H1 (cell line): Measurements from ENCODE around the gene PIAS1. TPM values are rescaled to one million over a fixed set of nuclear protein-coding genes. Genes with fewer than 3 reads are reported as not detected.

Experiments
- CTCF ChIA-PET: fragments of 300-600 bp; sonication (Branson Sonifier 250); formaldehyde crosslinking; loops from one replicate; lab custom pipeline; 2021; ENCODE audit not compliant: partially characterized antibody; lab: Charles Lee
- POLR2A ChIA-PET: fragments of 300-600 bp; sonication (Branson Sonifier 250); formaldehyde crosslinking; loops from one replicate; lab custom pipeline; 2021; ENCODE audit warnings: inconsistent platforms; ENCODE audit not compliant: partially characterized antibody; lab: Charles Lee
- DNase-seq, 2 experiments: peaks; one replicate each; pipeline versions ENCODE4 v3.0.0 to v3.0.0-alpha.2; 2010 to 2022; ENCODE audit warnings: low spot score in 2 of 2, low read depth in 1 of 2, mixed read lengths in 1 of 2
- FAIRE-seq: peaks from 2 replicates; lab custom pipeline; 2011; peaks lifted over from hg19 to GRCh38; lab: Jason Lieb, UNC
- H2AFZ ChIP-seq: 2 replicates; pipeline ENCODE4 v1.8.1; 2012; ENCODE audit warnings: low read length, inconsistent platforms
- H2AK5ac ChIP-seq: 2 replicates; pipeline ENCODE4 v1.6.1; 2013; ENCODE audit warnings: low read depth, low read length
- H2BK120ac ChIP-seq: replicated peaks from 2 replicates; pipeline ENCODE3; 2013; ENCODE audit warnings: low read depth, low read length, inconsistent platforms
- H2BK12ac ChIP-seq: 2 replicates; pipeline ENCODE4 v1.6.1; 2013; ENCODE audit warnings: low read depth, low read length
- H2BK15ac ChIP-seq: 2 replicates; pipeline ENCODE4 v1.6.1; 2013; ENCODE audit warnings: low read length
- H2BK20ac ChIP-seq: 2 replicates; pipeline ENCODE4 v1.6.1; 2013; ENCODE audit warnings: low read length
- H2BK5ac ChIP-seq: 2 replicates; pipeline ENCODE4 v1.6.1; 2013; ENCODE audit warnings: low read depth, low read length
- H3K14ac ChIP-seq: 2 replicates; pipeline ENCODE4 v1.6.1; 2013; ENCODE audit warnings: inconsistent platforms; ENCODE audit not compliant: insufficient read length
- H3K18ac ChIP-seq: 2 replicates; pipeline ENCODE4 v1.6.1; 2013; ENCODE audit warnings: low read length; ENCODE audit errors: extremely low read depth
- H3K23ac ChIP-seq: 2 replicates; pipeline ENCODE4 v1.6.1; 2013; ENCODE audit warnings: inconsistent platforms; ENCODE audit not compliant: insufficient read length
- H3K23me2 ChIP-seq: 2 replicates; pipeline ENCODE4 v1.6.1; 2013; ENCODE audit warnings: low read depth, low read length
- H3K27ac ChIP-seq: 2 replicates; pipeline ENCODE4 v1.6.1; 2011; ENCODE audit warnings: low read depth, low read length, inconsistent platforms
- H3K27me3 ChIP-seq, 4 experiments: replicated peaks in 1 of 4; 1 replicate in 1 of 4; 2 replicates in 3 of 4; pipeline versions ENCODE4 v1.6.1 to v1.8.1; 2011 to 2013; ENCODE audit warnings: low read length in 3 of 4, mild to moderate bottlenecking in 3 of 4, inconsistent platforms in 2 of 4, mixed read lengths in 2 of 4, moderate library complexity in 1 of 4; ENCODE audit not compliant: control insufficient read depth in 3 of 4, insufficient read depth in 3 of 4; ENCODE audit errors: extremely low read depth in 1 of 4
- H3K36me3 ChIP-seq, 4 experiments: 2 replicates each; pipeline versions ENCODE4 v1.6.1 to v1.8.1; 2011 to 2013; ENCODE audit warnings: mild to moderate bottlenecking in 4 of 4, low read length in 3 of 4, moderate library complexity in 2 of 4, control low read depth in 1 of 4, inconsistent platforms in 1 of 4; ENCODE audit not compliant: insufficient read depth in 4 of 4, control insufficient read depth in 2 of 4
- H3K4ac ChIP-seq: replicated peaks from 2 replicates; pipeline ENCODE3; 2013; ENCODE audit warnings: low read length, low read depth, mixed read lengths, inconsistent platforms; ENCODE audit not compliant: insufficient read length
- H3K4me1 ChIP-seq, 4 experiments: replicated peaks in 1 of 4; 1 replicate in 1 of 4; 2 replicates in 3 of 4; pipeline versions ENCODE4 v1.6.1 to v1.8.1; 2011 to 2013; ENCODE audit warnings: low read length in 3 of 4, inconsistent platforms in 2 of 4, mixed read lengths in 1 of 4; ENCODE audit not compliant: insufficient read depth in 4 of 4, control insufficient read depth in 3 of 4
- H3K4me2 ChIP-seq, 2 experiments: 2 replicates each; pipeline versions ENCODE4 v1.6.1 to v1.8.1; 2011 to 2013; ENCODE audit warnings: low read depth in 2 of 2, low read length in 2 of 2, control low read depth in 1 of 2, inconsistent platforms in 1 of 2, mild to moderate bottlenecking in 1 of 2; ENCODE audit not compliant: insufficient read depth in 1 of 2
- H3K4me3 ChIP-seq, 4 experiments: fragments of 200-600, 300-600 bp in 1 of 4; sonication (generic), shearing (Covaris generic), sonication (Bioruptor Twin) in 1 of 4; 2 replicates each; pipeline versions ENCODE4 v1.5.1 to v1.8.1; 2011 to 2016; ENCODE audit warnings: low read length in 4 of 4, low read depth in 3 of 4, control low read depth in 2 of 4, inconsistent platforms in 2 of 4, mild to moderate bottlenecking in 2 of 4, mixed read lengths in 1 of 4, moderate library complexity in 1 of 4; ENCODE audit not compliant: insufficient read depth in 2 of 4; ENCODE audit errors: extremely low read depth in 1 of 4
- H3K56ac ChIP-seq: replicated peaks from 2 replicates; pipeline ENCODE3; 2013; ENCODE audit warnings: low read depth, mild to moderate bottlenecking, mixed read lengths, low read length, inconsistent platforms; ENCODE audit not compliant: insufficient read length
- H3K79me1 ChIP-seq: 2 replicates; pipeline ENCODE4 v1.6.1; 2013; ENCODE audit warnings: low read depth, low read length, control low read depth
- H3K79me2 ChIP-seq, 2 experiments: 2 replicates each; pipeline versions ENCODE4 v1.6.1 to v1.8.1; 2012 to 2013; ENCODE audit warnings: low read length in 2 of 2, mild to moderate bottlenecking in 2 of 2, inconsistent platforms in 1 of 2; ENCODE audit not compliant: insufficient read depth in 2 of 2, control insufficient read depth in 1 of 2
- H3K9ac ChIP-seq, 4 experiments: replicated peaks in 1 of 4; 1 replicate in 1 of 4; 2 replicates in 3 of 4; pipeline versions ENCODE4 v1.6.1 to v1.8.1; 2011 to 2013; ENCODE audit warnings: low read depth in 3 of 4, low read length in 3 of 4, control low read depth in 2 of 4, mild to moderate bottlenecking in 2 of 4, moderate library complexity in 2 of 4, inconsistent platforms in 1 of 4; ENCODE audit errors: extremely low read depth in 1 of 4
- H3K9me3 ChIP-seq, 2 experiments: 2 replicates each; pipeline versions ENCODE4 v1.6.1 to v1.8.1; 2012 to 2013; ENCODE audit warnings: mild to moderate bottlenecking in 2 of 2, moderate library complexity in 2 of 2, control low read depth in 1 of 2, inconsistent platforms in 1 of 2, low read depth in 1 of 2, low read length in 1 of 2, mixed read lengths in 1 of 2; ENCODE audit not compliant: insufficient read depth in 2 of 2
- H4K20me1 ChIP-seq, 2 experiments: replicated peaks in 1 of 2; 2 replicates each; pipeline versions ENCODE3 to v1.8.1; 2011 to 2013; ENCODE audit warnings: inconsistent platforms in 2 of 2, low read length in 2 of 2, mild to moderate bottlenecking in 1 of 2; ENCODE audit not compliant: insufficient read depth in 2 of 2, control insufficient read depth in 1 of 2
- H4K5ac ChIP-seq: 2 replicates; pipeline ENCODE4 v1.6.1; 2013; ENCODE audit warnings: low read length, low read depth, mixed read lengths, inconsistent platforms; ENCODE audit not compliant: insufficient read length
- H4K8ac ChIP-seq: 2 replicates; pipeline ENCODE4 v1.8.0; 2013; ENCODE audit warnings: mild to moderate bottlenecking, moderate library complexity, low read length, inconsistent platforms; ENCODE audit not compliant: insufficient read depth; ENCODE audit errors: extremely low read depth
- H4K91ac ChIP-seq: replicated peaks from 2 replicates; pipeline ENCODE3; 2013; ENCODE audit warnings: low read length, mixed read lengths, inconsistent platforms; ENCODE audit not compliant: insufficient read length
- BACH1 ChIP-seq: IDR thresholded peaks from 2 replicates; pipeline ENCODE4 v1.6.1; 2012; ENCODE audit warnings: low read length, improper control_type of control experiment
- BRCA1 ChIP-seq: IDR thresholded peaks from 2 replicates; pipeline ENCODE4 v1.6.1; 2012; ENCODE audit warnings: low read depth, low read length, improper control_type of control experiment
- GABPA ChIP-seq: IDR thresholded peaks from 2 replicates; pipeline ENCODE4 v1.6.1; 2011; ENCODE audit warnings: mild to moderate bottlenecking, low read length, moderate library complexity, borderline replicate concordance; ENCODE audit not compliant: insufficient read depth
- JUND ChIP-seq: IDR thresholded peaks from 2 replicates; pipeline ENCODE4 v1.6.1; 2011; ENCODE audit warnings: mild to moderate bottlenecking, improper control_type of control experiment, low read length
- RBBP5 ChIP-seq: IDR thresholded peaks from 2 replicates; pipeline ENCODE4 v1.7.1; 2012; ENCODE audit warnings: low read depth, mild to moderate bottlenecking, inconsistent platforms, low read length, moderate library complexity, borderline replicate concordance
- SAP30 ChIP-seq: fragments of 300-600 bp; sonication (generic); IDR thresholded peaks from 2 replicates; pipeline ENCODE4 v1.7.1; 2012; ENCODE audit warnings: low read length, moderate library complexity, mild to moderate bottlenecking, inconsistent platforms; ENCODE audit not compliant: insufficient read depth, insufficient replicate concordance
- SIRT6 ChIP-seq: IDR thresholded peaks from one replicate; pipeline ENCODE4 v1.7.1; 2012; ENCODE audit warnings: low read length, inconsistent platforms
- polyA plus RNA-seq, 7 experiments: library from polyadenylated mRNA; depleted of rRNA in 3 of 7; stranded (reverse) in 5 of 7; unstranded in 2 of 7; fragments of >200 nt in 5 of 7; fragments of 200-250 nt in 2 of 7; gene quantifications; 1 replicate in 5 of 7; 2 replicates in 1 of 7; 4 replicates in 1 of 7; pipeline versions ENCODE4 v1.2.1 to v1.2.3, GENCODE V29; 2011 to 2013; ENCODE audit warnings: missing spikeins in 2 of 7, mixed read lengths in 2 of 7
- total RNA-seq: library from RNA; stranded (reverse); fragmentation: NEBNext Ultra II Directional; extraction: Animal tissue kit (Norgen Biotek cat#: 25700); gene quantifications from 2 replicates; pipeline ENCODE4 v1.2.1, GENCODE V29; 2021

PIAS1 gene
- total and polyA plus RNA-seq, 2 of the 8 experiments (the other 6 are each of a cell fraction or from before 2014, with no cell fraction given): 30.8 to 34.5 TPM

DNA sequence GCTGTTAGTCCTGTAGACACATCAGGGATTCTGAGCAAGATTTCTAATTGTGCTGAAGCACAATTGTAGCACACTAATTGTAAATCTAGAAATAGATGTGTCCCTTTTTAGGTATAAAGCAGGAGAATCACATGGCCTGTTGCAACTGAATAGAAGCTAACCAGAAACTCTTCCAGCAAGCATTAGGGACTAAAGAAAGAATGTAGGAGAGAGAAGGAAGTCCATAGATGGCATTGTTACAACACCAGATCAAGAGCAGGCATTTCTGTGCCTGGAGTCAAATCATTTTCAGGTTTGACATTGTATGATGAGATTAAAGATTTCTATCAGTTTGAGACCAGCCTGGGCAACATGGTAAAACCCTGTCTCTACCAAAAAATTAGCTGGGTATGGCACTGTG, 123.6 kb downstream of the PIAS1 start:
- H3K4me1 ChIP-seq: no peaks in the 10 kb centered on the region
- H3K14ac ChIP-seq: no peak overlapping the region
- H2BK15ac ChIP-seq: no peak overlapping the region
- H3K4me3 ChIP-seq: no peak overlapping the region
- H2BK5ac ChIP-seq: no peak overlapping the region
- no peak overlapping the region for H2AFZ ChIP-seq
- peaks cover 2 to 32% (median 16%) of the 10 kb centered on the region in 4 experiments; a peak in 7 of 8 replicates for H3K36me3 ChIP-seq
- H4K8ac ChIP-seq: no peak overlapping the region
- no peak overlapping the region for H2AK5ac ChIP-seq
- H4K5ac ChIP-seq: no peak overlapping the region
- H3K23me2 ChIP-seq: peaks cover 1% of the 10 kb centered on the region; the same call in 1 of the 2 replicates
- no peak overlapping the region for H2BK12ac ChIP-seq
- ChIA-PET POLR2A (interaction anchor here (1.1 kb wide), 1 partner anchor 10 kb away, joined by 3 read pairs; no protein-coding TSS in a partner anchor), CTCF (interaction anchor here (1.0 to 2.0 kb wide), 2 partner anchors 9 to 317 kb away, joined by 3 to 5 read pairs; no protein-coding TSS in a partner anchor)
- FAIRE-seq (no peak), DNase-seq (no peak)
- no peaks in the 10 kb centered on the region for H4K20me1 ChIP-seq
- H3K79me2 ChIP-seq: no peaks in the 10 kb centered on the region
- H3K4ac ChIP-seq: no peak overlapping the region
- no peaks in the 10 kb centered on the region for H3K79me1 ChIP-seq
- no peak overlapping the region for H2BK120ac ChIP-seq
- no peaks in the 10 kb centered on the region for H3K27me3 ChIP-seq
- H3K18ac ChIP-seq: no peak overlapping the region
- no peak overlapping the region for H3K9ac ChIP-seq
- no peak overlapping the region for H3K56ac ChIP-seq
- no peak overlapping the region for H2BK20ac ChIP-seq
- no peak overlapping the region for H3K23ac ChIP-seq
- no peak overlapping the region for H4K91ac ChIP-seq
- no peak overlapping the region for H3K27ac ChIP-seq
- TF ChIP-seq RBBP5 (no peak), GABPA (no peak), JUND (no peak), SIRT6 (no peak), BRCA1 (no peak), SAP30 (no peak), BACH1 (no peak)
- no peaks in the 10 kb centered on the region for H3K9me3 ChIP-seq
- no peak overlapping the region for H3K4me2 ChIP-seq
